ENCODE measurements around the gene TSPOAP1.

- TF ChIP-seq CTCF (IDR thresholded peaks at IDR 0.05), result no peak
- TF ChIP-seq MAX (IDR thresholded peaks at IDR 0.05; ENCODE audit: low read depth), result no peak
- TF ChIP-seq IRF3 (IDR thresholded peaks at IDR 0.05; ENCODE audit: low read depth, low read length), result no peak
- TF ChIP-seq PBX3 (IDR thresholded peaks at IDR 0.05), result no peak
- TF ChIP-seq CHD2 (IDR thresholded peaks at IDR 0.05; ENCODE audit: low read length, partially characterized antibody), result no peak
- no peak for TF ChIP-seq EP300 (IDR thresholded peaks at IDR 0.05; ENCODE audit: borderline replicate concordance in 1 of 2, low read depth in 1 of 2, low read length in 1 of 2)
- no peak for TF ChIP-seq TCF12 (IDR thresholded peaks at IDR 0.05)
- TF ChIP-seq POLR2AphosphoS5 (IDR thresholded peaks at IDR 0.05; ENCODE audit: low read depth, low read length), result no peak
- TF ChIP-seq GABPA (IDR thresholded peaks at IDR 0.05; ENCODE audit: low read depth), result no peak
- TF ChIP-seq MXI1 (IDR thresholded peaks at IDR 0.05; ENCODE audit: low read depth, low read length), result no peak
- TF ChIP-seq RAD21 (IDR thresholded peaks at IDR 0.05; ENCODE audit: low read length), result no peak
- TF ChIP-seq ELF1 (IDR thresholded peaks at IDR 0.05), result no peak
- TF ChIP-seq GATA2 (CRISPR knock-in tag; IDR thresholded peaks at IDR 0.05), result no peak
Measured at GRCh38 chr17:58365185-58365979, 36.8 kb upstream of the TSPOAP1 start.

Measured in SK-N-SH (cell line).